ENCODE measurements around the gene APBA3. TPM values are rescaled to one million over a fixed set of nuclear protein-coding genes. Genes with fewer than 3 reads are reported as not detected.

Gene APBA3
- total and polyA plus RNA-seq, 2 experiments from 2014 or later, result 17.2 to 31.8 TPM

DNA sequence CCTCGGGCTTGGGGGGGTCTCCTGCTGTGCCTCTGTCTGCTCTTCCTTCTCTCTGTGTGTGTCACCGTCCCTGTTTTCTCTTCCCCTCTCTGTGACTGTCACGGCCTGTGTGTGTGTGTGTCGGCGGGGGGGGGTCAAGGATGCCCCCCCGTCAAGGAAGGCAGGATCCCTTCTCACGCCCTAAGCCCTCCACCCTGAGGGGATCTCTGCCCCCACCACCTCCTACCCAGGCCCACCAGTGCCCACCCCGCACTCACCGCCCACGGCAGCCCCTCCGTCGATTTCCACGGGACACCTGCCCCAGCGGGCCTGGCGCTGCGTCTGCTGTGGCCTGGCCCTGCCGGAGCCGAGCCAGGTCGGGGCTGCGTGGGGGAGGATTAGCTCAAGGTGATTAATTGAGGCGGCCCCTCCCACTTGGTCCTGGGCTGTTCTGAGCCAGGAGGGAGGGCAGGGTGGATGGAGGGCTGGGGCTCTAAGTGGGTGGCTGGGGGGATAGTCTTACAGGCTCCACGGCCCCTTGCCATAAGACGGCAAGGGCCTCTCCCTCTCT, 10.5 kb upstream of the APBA3 start, which contains the start of gene RAX2 (continued):
- TF ChIP-seq, protein P1, sequence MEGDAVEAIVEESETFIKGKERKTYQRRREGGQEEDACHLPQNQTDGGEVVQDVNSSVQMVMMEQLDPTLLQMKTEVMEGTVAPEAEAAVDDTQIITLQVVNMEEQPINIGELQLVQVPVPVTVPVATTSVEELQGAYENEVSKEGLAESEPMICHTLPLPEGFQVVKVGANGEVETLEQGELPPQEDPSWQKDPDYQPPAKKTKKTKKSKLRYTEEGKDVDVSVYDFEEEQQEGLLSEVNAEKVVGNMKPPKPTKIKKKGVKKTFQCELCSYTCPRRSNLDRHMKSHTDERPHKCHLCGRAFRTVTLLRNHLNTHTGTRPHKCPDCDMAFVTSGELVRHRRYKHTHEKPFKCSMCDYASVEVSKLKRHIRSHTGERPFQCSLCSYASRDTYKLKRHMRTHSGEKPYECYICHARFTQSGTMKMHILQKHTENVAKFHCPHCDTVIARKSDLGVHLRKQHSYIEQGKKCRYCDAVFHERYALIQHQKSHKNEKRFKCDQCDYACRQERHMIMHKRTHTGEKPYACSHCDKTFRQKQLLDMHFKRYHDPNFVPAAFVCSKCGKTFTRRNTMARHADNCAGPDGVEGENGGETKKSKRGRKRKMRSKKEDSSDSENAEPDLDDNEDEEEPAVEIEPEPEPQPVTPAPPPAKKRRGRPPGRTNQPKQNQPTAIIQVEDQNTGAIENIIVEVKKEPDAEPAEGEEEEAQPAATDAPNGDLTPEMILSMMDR (conservative IDR thresholded peaks at IDR 0.05; ENCODE audit: low read depth in 2 of 2), result no peak
- TF ChIP-seq, protein P2, sequence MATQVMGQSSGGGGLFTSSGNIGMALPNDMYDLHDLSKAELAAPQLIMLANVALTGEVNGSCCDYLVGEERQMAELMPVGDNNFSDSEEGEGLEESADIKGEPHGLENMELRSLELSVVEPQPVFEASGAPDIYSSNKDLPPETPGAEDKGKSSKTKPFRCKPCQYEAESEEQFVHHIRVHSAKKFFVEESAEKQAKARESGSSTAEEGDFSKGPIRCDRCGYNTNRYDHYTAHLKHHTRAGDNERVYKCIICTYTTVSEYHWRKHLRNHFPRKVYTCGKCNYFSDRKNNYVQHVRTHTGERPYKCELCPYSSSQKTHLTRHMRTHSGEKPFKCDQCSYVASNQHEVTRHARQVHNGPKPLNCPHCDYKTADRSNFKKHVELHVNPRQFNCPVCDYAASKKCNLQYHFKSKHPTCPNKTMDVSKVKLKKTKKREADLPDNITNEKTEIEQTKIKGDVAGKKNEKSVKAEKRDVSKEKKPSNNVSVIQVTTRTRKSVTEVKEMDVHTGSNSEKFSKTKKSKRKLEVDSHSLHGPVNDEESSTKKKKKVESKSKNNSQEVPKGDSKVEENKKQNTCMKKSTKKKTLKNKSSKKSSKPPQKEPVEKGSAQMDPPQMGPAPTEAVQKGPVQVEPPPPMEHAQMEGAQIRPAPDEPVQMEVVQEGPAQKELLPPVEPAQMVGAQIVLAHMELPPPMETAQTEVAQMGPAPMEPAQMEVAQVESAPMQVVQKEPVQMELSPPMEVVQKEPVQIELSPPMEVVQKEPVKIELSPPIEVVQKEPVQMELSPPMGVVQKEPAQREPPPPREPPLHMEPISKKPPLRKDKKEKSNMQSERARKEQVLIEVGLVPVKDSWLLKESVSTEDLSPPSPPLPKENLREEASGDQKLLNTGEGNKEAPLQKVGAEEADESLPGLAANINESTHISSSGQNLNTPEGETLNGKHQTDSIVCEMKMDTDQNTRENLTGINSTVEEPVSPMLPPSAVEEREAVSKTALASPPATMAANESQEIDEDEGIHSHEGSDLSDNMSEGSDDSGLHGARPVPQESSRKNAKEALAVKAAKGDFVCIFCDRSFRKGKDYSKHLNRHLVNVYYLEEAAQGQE (IDR thresholded peaks at IDR 0.05; ENCODE audit: unreplicated experiment), result no peak
- TF ChIP-seq EZH2 (IDR thresholded peaks at IDR 0.05; ENCODE audit: low read depth, unreplicated experiment), result no peak

DNA sequence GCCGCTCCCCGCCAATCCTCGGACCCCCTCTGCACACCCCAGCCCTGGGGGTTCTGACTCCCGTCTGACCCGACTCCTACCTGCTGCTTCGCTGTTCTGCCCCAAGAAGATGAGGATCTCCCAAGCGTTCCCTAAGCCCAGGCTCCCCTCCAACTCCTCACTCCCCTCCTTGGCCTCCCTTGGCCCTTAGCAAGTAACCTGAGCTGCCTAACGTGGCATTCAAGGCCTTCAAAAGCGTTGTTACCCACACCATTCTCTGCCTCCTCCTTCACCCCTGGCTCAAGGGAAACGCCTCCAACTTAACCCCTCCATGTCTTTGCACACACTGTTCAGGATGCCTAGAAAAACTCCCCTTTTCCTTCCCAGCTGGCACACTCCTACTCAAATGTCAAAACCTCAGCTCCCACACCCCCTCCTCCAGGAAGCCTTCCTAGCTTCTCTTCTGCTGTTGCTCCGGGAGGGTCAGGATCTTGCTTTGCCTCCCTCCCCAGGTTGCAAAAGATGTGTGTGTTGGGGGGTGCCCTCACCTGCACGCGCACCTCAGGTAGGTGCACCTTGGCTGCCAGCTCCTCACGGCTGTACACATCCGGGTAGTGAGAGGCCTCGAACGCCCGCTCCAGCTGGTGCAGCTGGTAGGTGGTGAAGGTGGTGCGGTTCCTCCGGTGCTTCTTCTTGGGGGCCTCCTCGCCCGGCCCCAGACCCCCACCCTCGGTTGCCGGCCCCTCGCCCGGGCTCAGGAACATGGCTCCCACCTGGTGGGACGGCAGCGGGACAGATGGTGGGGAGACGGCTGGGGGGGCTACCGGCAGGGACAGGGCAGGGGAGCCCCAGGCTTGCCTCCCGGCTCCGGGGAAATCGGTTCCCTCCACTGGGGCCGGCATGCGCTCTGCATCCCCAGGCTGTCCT, 9.8 kb upstream of the APBA3 start:
- Histone ChIP-seq H3K79me2 (replicated peaks; ENCODE audit: insufficient read depth) (no peaks in the 10 kb centered on the region), H3K4me3 (no peak overlapping the region), H3K27ac (ENCODE audit: low read depth) (no peak overlapping the region), H3K9me2 (ENCODE audit: insufficient read depth) (no peaks in the 10 kb centered on the region), H3K27me3 (ENCODE audit: insufficient read depth) (no peaks in the 10 kb centered on the region), H3K4me1 (ENCODE audit: insufficient read depth) (no peaks in the 10 kb centered on the region), H3F3A (replicated peaks; ENCODE audit: low read depth) (0 out of 2 replicates have a peak, but pooled peaks cover 4% of the 10 kb centered on the region), H3K4me2 (no peak overlapping the region), H4K20me1 (replicated peaks; ENCODE audit: insufficient read depth) (no peaks in the 10 kb centered on the region; the same call in 1 of the 2 replicates), H3K36me3 (ENCODE audit: insufficient read depth) (no peaks in the 10 kb centered on the region), H2AFZ (no peak overlapping the region)
- H3K36me3 Mint-ChIP-seq (ENCODE audit: low read depth), result peaks cover 8% of the 10 kb centered on the region
- ATAC-seq, result peak; percentile 54
- H3K9me3 Mint-ChIP-seq, result no peaks in the 10 kb centered on the region; the same call in 1 of the 3 replicates
- H3K4me3 Mint-ChIP-seq, result no peak overlapping the region; the same call in 2 of the 3 replicates
- peaks cover 7% of the 10 kb centered on the region for H3K27me3 Mint-ChIP-seq (ENCODE audit: insufficient read depth, low read depth, poor library complexity)
- TF ChIP-seq EZH2 (IDR thresholded peaks at IDR 0.05; ENCODE audit: low read depth, unreplicated experiment), result no peak
- TF ChIP-seq, protein P3, sequence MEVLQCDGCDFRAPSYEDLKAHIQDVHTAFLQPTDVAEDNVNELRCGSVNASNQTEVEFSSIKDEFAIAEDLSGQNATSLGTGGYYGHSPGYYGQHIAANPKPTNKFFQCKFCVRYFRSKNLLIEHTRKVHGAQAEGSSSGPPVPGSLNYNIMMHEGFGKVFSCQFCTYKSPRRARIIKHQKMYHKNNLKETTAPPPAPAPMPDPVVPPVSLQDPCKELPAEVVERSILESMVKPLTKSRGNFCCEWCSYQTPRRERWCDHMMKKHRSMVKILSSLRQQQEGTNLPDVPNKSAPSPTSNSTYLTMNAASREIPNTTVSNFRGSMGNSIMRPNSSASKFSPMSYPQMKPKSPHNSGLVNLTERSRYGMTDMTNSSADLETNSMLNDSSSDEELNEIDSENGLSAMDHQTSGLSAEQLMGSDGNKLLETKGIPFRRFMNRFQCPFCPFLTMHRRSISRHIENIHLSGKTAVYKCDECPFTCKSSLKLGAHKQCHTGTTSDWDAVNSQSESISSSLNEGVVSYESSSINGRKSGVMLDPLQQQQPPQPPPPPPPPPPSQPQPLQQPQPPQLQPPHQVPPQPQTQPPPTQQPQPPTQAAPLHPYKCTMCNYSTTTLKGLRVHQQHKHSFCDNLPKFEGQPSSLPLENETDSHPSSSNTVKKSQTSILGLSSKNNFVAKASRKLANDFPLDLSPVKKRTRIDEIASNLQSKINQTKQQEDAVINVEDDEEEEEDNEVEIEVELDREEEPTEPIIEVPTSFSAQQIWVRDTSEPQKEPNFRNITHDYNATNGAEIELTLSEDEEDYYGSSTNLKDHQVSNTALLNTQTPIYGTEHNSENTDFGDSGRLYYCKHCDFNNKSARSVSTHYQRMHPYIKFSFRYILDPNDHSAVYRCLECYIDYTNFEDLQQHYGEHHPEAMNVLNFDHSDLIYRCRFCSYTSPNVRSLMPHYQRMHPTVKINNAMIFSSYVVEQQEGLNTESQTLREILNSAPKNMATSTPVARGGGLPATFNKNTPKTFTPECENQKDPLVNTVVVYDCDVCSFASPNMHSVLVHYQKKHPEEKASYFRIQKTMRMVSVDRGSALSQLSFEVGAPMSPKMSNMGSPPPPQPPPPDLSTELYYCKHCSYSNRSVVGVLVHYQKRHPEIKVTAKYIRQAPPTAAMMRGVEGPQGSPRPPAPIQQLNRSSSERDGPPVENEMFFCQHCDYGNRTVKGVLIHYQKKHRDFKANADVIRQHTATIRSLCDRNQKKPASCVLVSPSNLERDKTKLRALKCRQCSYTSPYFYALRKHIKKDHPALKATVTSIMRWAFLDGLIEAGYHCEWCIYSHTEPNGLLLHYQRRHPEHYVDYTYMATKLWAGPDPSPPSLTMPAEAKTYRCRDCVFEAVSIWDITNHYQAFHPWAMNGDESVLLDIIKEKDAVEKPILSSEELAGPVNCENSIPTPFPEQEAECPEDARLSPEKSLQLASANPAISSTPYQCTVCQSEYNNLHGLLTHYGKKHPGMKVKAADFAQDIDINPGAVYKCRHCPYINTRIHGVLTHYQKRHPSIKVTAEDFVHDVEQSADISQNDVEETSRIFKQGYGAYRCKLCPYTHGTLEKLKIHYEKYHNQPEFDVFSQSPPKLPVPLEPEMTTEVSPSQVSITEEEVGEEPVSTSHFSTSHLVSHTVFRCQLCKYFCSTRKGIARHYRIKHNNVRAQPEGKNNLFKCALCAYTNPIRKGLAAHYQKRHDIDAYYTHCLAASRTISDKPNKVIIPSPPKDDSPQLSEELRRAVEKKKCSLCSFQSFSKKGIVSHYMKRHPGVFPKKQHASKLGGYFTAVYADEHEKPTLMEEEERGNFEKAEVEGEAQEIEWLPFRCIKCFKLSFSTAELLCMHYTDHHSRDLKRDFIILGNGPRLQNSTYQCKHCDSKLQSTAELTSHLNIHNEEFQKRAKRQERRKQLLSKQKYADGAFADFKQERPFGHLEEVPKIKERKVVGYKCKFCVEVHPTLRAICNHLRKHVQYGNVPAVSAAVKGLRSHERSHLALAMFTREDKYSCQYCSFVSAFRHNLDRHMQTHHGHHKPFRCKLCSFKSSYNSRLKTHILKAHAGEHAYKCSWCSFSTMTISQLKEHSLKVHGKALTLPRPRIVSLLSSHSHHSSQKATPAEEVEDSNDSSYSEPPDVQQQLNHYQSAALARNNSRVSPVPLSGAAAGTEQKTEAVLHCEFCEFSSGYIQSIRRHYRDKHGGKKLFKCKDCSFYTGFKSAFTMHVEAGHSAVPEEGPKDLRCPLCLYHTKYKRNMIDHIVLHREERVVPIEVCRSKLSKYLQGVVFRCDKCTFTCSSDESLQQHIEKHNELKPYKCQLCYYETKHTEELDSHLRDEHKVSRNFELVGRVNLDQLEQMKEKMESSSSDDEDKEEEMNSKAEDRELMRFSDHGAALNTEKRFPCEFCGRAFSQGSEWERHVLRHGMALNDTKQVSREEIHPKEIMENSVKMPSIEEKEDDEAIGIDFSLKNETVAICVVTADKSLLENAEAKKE (CRISPR knock-in tag; IDR thresholded peaks at IDR 0.05), result no peak
- TF ChIP-seq POLR2AphosphoS5 (IDR thresholded peaks at IDR 0.05; ENCODE audit: low read depth), result no peak
- no peak for TF ChIP-seq ZNF114 (CRISPR knock-in tag; IDR thresholded peaks at IDR 0.05)
- no peak for TF ChIP-seq CREB1 (CRISPR knock-in tag; IDR thresholded peaks at IDR 0.05; ENCODE audit: low read depth)
- H3K27ac Mint-ChIP-seq, result no peak overlapping the region
- no peak for DNase-seq (ENCODE audit: low spot score)
- H3K4me1 Mint-ChIP-seq, result peaks cover 8% of the 10 kb centered on the region

All from GM23338 (cell line).